ENCODE data around the gene VSNL1. TPM values are rescaled to one million over a fixed set of nuclear protein-coding genes. Genes with fewer than 3 reads are reported as not detected.

Gene VSNL1
- total RNA-seq, 1 experiment from 2014 or later = 9.9 TPM

DNA sequence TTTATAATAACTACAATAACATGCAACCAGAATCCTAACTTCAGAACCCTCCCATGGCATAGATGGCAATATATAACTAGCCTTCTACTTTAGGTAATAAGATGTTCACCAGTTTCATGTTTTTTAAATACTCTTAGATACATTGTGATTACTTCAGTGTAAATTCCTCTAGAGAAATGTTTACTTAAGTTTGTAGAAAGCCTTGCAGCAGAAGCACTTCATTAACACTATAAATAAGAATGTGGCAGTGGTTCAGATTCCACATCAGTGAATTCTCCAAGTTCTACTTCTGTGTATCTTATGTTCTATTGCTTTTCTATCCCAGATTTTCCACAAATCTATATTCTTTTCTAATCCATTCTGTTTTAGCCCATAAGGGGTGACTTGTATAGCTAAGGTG lies 21.0 kb upstream of the VSNL1 start:
- Histone ChIP-seq H3K4me2 (ENCODE audit: insufficient read depth, insufficient read length, low read length) (no peak overlapping the region), H3K23me2 (ENCODE audit: insufficient read length, low read depth, low read length, poor library complexity, severe bottlenecking) (peaks cover 6% of the 10 kb centered on the region), H3T11ph (ENCODE audit: low read length) (no peak overlapping the region), H3K27me3 (ENCODE audit: insufficient read depth, low read length) (no peaks in the 10 kb centered on the region), H2AFZ (ENCODE audit: low read length) (no peak overlapping the region), H3K4me1 (ENCODE audit: insufficient read depth, low read length) (no peaks in the 10 kb centered on the region; the same call in 1 of the 2 replicates), H3K23ac (ENCODE audit: insufficient read length, low read depth, low read length) (no peak overlapping the region), H3K14ac (ENCODE audit: insufficient read depth, low read length) (no peak overlapping the region), H2BK5ac (ENCODE audit: insufficient read length, low read length) (no peak overlapping the region), H2BK15ac (ENCODE audit: low read depth, low read length) (no peak overlapping the region), H3K4ac (ENCODE audit: low read depth, low read length) (no peak overlapping the region), H3K27ac (ENCODE audit: insufficient read length, low read depth, low read length) (no peak overlapping the region), H3K9ac (ENCODE audit: extremely low read depth, insufficient read length, low read length) (no peak overlapping the region), H2BK12ac (ENCODE audit: insufficient read length, low read depth, low read length) (no peak overlapping the region), H3K9me3 (ENCODE audit: control insufficient read depth, low read depth, low read length) (no peaks in the 10 kb centered on the region), H3K79me2 (ENCODE audit: insufficient read depth, low read length) (no peaks in the 10 kb centered on the region), H4K20me1 (ENCODE audit: control insufficient read depth, insufficient read depth, insufficient read length) (no peaks in the 10 kb centered on the region), H4K5ac (ENCODE audit: insufficient read length, low read depth, low read length) (no peak overlapping the region), H3K18ac (ENCODE audit: insufficient read length, low read depth, low read length) (no peak overlapping the region), H4K91ac (ENCODE audit: insufficient read length, low read depth, low read length) (no peak overlapping the region), H4K8ac (replicated peaks; ENCODE audit: insufficient read length, low read depth, low read length) (no peak overlapping the region), H3K79me1 (ENCODE audit: insufficient read depth, low read depth, low read length, poor library complexity, severe bottlenecking) (no peaks in the 10 kb centered on the region), H2BK120ac (ENCODE audit: low read depth, low read length, poor library complexity, severe bottlenecking) (no peak overlapping the region), H2AK5ac (ENCODE audit: insufficient read length, low read length) (no peak overlapping the region), H3K56ac (ENCODE audit: insufficient read length, low read depth, low read length) (no peak overlapping the region), H2BK20ac (ENCODE audit: low read depth, low read length, poor library complexity, severe bottlenecking) (no peak overlapping the region)
- no peaks in the 10 kb centered on the region for H3K36me3 Mint-ChIP-seq (ENCODE audit: insufficient read depth in 1 of 3, low read depth in 3 of 3)
- H3K4me1 Mint-ChIP-seq = peaks cover 36 to 37% of the 10 kb centered on the region in 2 experiments
- TF ChIP-seq, protein P1, sequence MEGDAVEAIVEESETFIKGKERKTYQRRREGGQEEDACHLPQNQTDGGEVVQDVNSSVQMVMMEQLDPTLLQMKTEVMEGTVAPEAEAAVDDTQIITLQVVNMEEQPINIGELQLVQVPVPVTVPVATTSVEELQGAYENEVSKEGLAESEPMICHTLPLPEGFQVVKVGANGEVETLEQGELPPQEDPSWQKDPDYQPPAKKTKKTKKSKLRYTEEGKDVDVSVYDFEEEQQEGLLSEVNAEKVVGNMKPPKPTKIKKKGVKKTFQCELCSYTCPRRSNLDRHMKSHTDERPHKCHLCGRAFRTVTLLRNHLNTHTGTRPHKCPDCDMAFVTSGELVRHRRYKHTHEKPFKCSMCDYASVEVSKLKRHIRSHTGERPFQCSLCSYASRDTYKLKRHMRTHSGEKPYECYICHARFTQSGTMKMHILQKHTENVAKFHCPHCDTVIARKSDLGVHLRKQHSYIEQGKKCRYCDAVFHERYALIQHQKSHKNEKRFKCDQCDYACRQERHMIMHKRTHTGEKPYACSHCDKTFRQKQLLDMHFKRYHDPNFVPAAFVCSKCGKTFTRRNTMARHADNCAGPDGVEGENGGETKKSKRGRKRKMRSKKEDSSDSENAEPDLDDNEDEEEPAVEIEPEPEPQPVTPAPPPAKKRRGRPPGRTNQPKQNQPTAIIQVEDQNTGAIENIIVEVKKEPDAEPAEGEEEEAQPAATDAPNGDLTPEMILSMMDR (conservative IDR thresholded peaks at IDR 0.05) = no peak
- H3K4me3 Mint-ChIP-seq = no peak overlapping the region
- no peak for DNase-seq
- no peaks in the 10 kb centered on the region for H3K27me3 Mint-ChIP-seq (ENCODE audit: low read depth)
- no peaks in the 10 kb centered on the region for H3K9me3 Mint-ChIP-seq
- H3K27ac Mint-ChIP-seq = no peak overlapping the region
